ENCODE results near the gene HSPB2. TPM values are rescaled to one million over a fixed set of nuclear protein-coding genes. Genes with fewer than 3 reads are reported as not detected.

The HSPB2 gene
- total RNA-seq, 2 experiments from 2014 or later: not detected

DNA sequence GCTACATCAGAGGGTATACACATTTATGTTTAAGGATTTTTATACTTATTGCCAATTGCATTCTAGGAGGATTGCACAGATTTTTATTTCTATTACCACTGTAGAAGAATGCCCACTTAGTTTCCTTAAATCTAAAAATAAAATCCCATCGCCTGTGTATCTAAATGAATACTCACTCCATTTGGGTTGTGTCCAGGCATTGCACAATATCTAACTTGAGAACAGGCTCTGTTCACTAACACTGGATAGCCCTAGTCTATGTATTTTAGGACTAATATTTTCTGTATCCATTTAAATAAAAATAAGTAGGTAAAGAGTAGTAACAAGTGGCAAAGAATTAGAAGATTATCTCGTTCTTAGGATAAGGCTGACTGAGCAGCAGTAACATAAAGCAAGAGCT is 10.3 kb downstream of the HSPB2 start:
- peaks cover 19% of the 10 kb centered on the region for H3K4me1 Mint-ChIP-seq (ENCODE audit: low read depth)
- POLR2A ChIA-PET: no interaction called here
- CTCF ChIA-PET: interaction anchor here (0.7 to 2.0 kb wide), 2 partner anchors 9 to 13 kb away, joined by 3 to 6 read pairs; no protein-coding TSS in a partner anchor
- TF ChIP-seq CTCF (IDR thresholded peaks at IDR 0.05): no peak
- no peaks in the 10 kb centered on the region for H3K9me3 Mint-ChIP-seq
- intact Hi-C loops (cut with micrococcal nuclease): no loop called here
- no peak overlapping the region for H3K27ac Mint-ChIP-seq
- no peak overlapping the region for H3K4me3 Mint-ChIP-seq
- DNase-seq (no peak), ATAC-seq (no peak)
- H3K27me3 Mint-ChIP-seq: peaks cover 1% of the 10 kb centered on the region
- H3K36me3 Mint-ChIP-seq (ENCODE audit: low read depth): no peaks in the 10 kb centered on the region

- CTCF ChIA-PET: interaction anchor here (0.7 to 2.0 kb wide), 2 partner anchors 8 to 13 kb away, joined by 3 to 6 read pairs; no protein-coding TSS in a partner anchor
- Mint-ChIP-seq H3K9me3 (no peaks in the 10 kb centered on the region), H3K27me3 (peaks cover 1% of the 10 kb centered on the region), H3K4me1 (ENCODE audit: low read depth) (peaks cover 21% of the 10 kb centered on the region), H3K4me3 (no peak overlapping the region), H3K27ac (peak overlapping the region; percentile 44), H3K36me3 (ENCODE audit: low read depth) (no peaks in the 10 kb centered on the region)
- intact Hi-C loops (cut with micrococcal nuclease): no loop called here
- ATAC-seq (no peak), DNase-seq (no peak)
- POLR2A ChIA-PET: interaction anchor here (0.8 kb wide), 1 partner anchor 8 kb away, joined by 3 read pairs; no protein-coding TSS in a partner anchor
- no peak for TF ChIP-seq CTCF (IDR thresholded peaks at IDR 0.05)
Observed at GRCh38 chr11:111923351-111923788, 10.8 kb downstream of the HSPB2 start.

DNA sequence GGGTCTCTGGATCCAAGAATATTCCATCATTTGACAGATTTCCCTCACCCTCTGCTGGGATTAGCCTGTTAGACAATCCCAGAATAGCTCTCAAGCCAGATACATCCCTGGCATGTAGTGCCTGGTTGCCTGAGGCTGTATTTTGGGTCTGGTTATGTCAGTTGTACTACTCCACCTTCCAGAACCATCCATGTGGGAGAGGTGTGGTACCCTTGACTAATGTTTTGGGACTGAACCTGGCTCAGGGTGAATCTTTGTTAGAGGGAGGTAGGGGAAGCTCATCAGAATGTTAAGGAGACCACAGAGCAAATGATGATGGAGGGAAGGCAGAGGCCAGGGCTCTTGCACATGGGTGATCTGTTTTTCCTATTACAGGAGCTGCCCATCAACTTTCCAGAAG is 11.4 kb downstream of the HSPB2 start:
- H3K9me3 Mint-ChIP-seq: no peaks in the 10 kb centered on the region
- ChIA-PET CTCF (interaction anchor here (1.3 to 2.0 kb wide), 2 partner anchors 8 to 43 kb away, joined by 3 to 6 read pairs; no protein-coding TSS in a partner anchor), POLR2A (interaction anchor here (0.8 kb wide), 1 partner anchor 8 kb away, joined by 3 read pairs; no protein-coding TSS in a partner anchor)
- H3K36me3 Mint-ChIP-seq (ENCODE audit: low read depth): no peaks in the 10 kb centered on the region
- no peak overlapping the region for H3K4me3 Mint-ChIP-seq
- ATAC-seq (no peak), DNase-seq (no peak)
- TF ChIP-seq CTCF (IDR thresholded peaks at IDR 0.05): no peak
- peaks cover 1% of the 10 kb centered on the region for H3K27me3 Mint-ChIP-seq
- H3K4me1 Mint-ChIP-seq (ENCODE audit: low read depth): peaks cover 21% of the 10 kb centered on the region
- H3K27ac Mint-ChIP-seq: no peak overlapping the region
- intact Hi-C loops (cut with micrococcal nuclease): no loop called here

DNA sequence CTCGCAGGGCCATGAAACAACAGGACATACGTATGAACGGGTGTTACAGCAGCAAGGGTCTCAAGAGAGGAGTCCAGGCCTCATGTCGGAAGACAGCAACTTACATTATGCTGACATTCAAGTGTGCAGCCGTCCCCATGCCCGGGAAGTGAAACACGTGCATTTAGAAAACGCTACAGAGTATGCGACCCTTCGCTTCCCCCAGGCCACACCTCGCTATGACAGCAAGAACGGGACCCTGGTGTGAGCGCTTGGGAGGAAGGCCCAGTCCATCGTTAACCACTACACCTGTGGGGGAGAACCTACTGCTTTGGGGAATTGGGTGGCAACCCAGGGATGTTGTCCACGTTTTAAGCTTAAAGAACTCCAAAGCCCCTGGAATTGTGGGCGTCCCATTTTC is 13.4 kb downstream of the HSPB2 start:
- Mint-ChIP-seq H3K27me3 (no peaks in the 10 kb centered on the region), H3K27ac (peak overlapping the region; percentile 71), H3K4me3 (peak overlapping the region; percentile 75), H3K36me3 (ENCODE audit: low read depth) (no peaks in the 10 kb centered on the region), H3K9me3 (no peaks in the 10 kb centered on the region), H3K4me1 (ENCODE audit: low read depth) (peaks cover 21% of the 10 kb centered on the region)
- ATAC-seq (no peak), DNase-seq (no peak)
- POLR2A ChIA-PET: interaction anchor here (1.2 to 3.8 kb wide), 8 partner anchors 10 to 160 kb away, joined by 3 to 16 read pairs (median 8); partner anchors contain the start of genes ALG9, DIXDC1, DLAT and PPP2R1B
- TF ChIP-seq CTCF (IDR thresholded peaks at IDR 0.05): no peak
- intact Hi-C loops (cut with micrococcal nuclease): loop anchor here (2.0 kb wide), 1 partner anchor 47 kb away; the partner anchor contains the start of genes CFAP68 and FDXACB1
- CTCF ChIA-PET: interaction anchor here (1.1 to 3.2 kb wide), 12 partner anchors 10 to 354 kb away, joined by 3 to 22 read pairs (median 4); partner anchors contain the start of genes ALG9 and CFAP68

Measured in activated CD8-positive, alpha-beta T cell treated with anti-CD3 and anti-CD28 coated beads for 36 hours (primary cell).